SH-SY5Y (cell line): ENCODE data around the gene COL15A1.

Experiments
- GATA2 ChIP-seq: IDR thresholded peaks from 2 replicates; pipeline ENCODE4 v1.6.1; 2011; ENCODE audit warnings: mild to moderate bottlenecking, low read depth, low read length
- GATA3 ChIP-seq: IDR thresholded peaks from 2 replicates; pipeline ENCODE4 v1.6.1; 2011; ENCODE audit warnings: low read depth, mild to moderate bottlenecking, low read length, moderate library complexity

- TF ChIP-seq GATA3 = no peak
- no peak for TF ChIP-seq GATA2
These were observed 33.6 kb downstream of the COL15A1 start for GRCh38 chr9:98977246-98977714.
